HUES48 (cell line): ENCODE results near the gene FAM174B.

Source experiments
- H3K27ac ChIP-seq: one replicate; pipeline ENCODE4 v1.7.0; 2013; ENCODE audit warnings: low read depth, low read length, inconsistent platforms
- H3K27me3 ChIP-seq: 2 replicates; pipeline ENCODE4 v1.6.1; 2013; ENCODE audit warnings: mild to moderate bottlenecking, low read length; ENCODE audit not compliant: control insufficient read depth, insufficient read depth
- H3K36me3 ChIP-seq: 2 replicates; pipeline ENCODE4 v1.6.1; 2013; ENCODE audit warnings: low read length; ENCODE audit not compliant: control insufficient read depth, insufficient read depth
- H3K4me1 ChIP-seq: 2 replicates; pipeline ENCODE4 v1.6.1; 2013; ENCODE audit warnings: mild to moderate bottlenecking, low read length; ENCODE audit not compliant: control insufficient read depth, insufficient read depth
- H3K4me3 ChIP-seq: 2 replicates; pipeline ENCODE4 v1.5.1; 2013; ENCODE audit warnings: mild to moderate bottlenecking, low read depth, low read length
- H3K9ac ChIP-seq: 2 replicates; pipeline ENCODE4 v1.6.1; 2013; ENCODE audit warnings: mild to moderate bottlenecking, low read depth, low read length, moderate library complexity
- H3K9me3 ChIP-seq: 2 replicates; pipeline ENCODE4 v1.6.1; 2013; ENCODE audit warnings: low read length; ENCODE audit not compliant: control insufficient read depth, insufficient read depth

The FAM174B gene

GRCh38 chr15:92643849-92644815 is 11.4 kb downstream of the FAM174B start:
- H3K27ac ChIP-seq = peak overlapping the region; percentile 15
- peaks cover 47% of the 10 kb centered on the region for H3K4me1 ChIP-seq
- H3K27me3 ChIP-seq = no peaks in the 10 kb centered on the region
- H3K9ac ChIP-seq = no peak overlapping the region
- H3K36me3 ChIP-seq = no peaks in the 10 kb centered on the region
- H3K9me3 ChIP-seq = no peaks in the 10 kb centered on the region
- no peak overlapping the region for H3K4me3 ChIP-seq

- Histone ChIP-seq H3K27ac (no peak overlapping the region), H3K36me3 (no peaks in the 10 kb centered on the region), H3K4me1 (peaks cover 17% of the 10 kb centered on the region), H3K9me3 (no peaks in the 10 kb centered on the region), H3K27me3 (no peaks in the 10 kb centered on the region), H3K4me3 (no peak overlapping the region), H3K9ac (no peak overlapping the region)
These were observed 16.7 kb downstream of the FAM174B start for GRCh38 chr15:92638709-92639365.

- no peaks in the 10 kb centered on the region for H3K9me3 ChIP-seq
- no peak overlapping the region for H3K4me3 ChIP-seq
- no peak overlapping the region for H3K9ac ChIP-seq
- peaks cover 17% of the 10 kb centered on the region for H3K4me1 ChIP-seq
- no peaks in the 10 kb centered on the region for H3K27me3 ChIP-seq
- no peaks in the 10 kb centered on the region for H3K36me3 ChIP-seq
- H3K27ac ChIP-seq = peak overlapping the region; percentile 39
These were observed 17.3 kb downstream of the FAM174B start for GRCh38 chr15:92638291-92638708.

- no peaks in the 10 kb centered on the region for H3K9me3 ChIP-seq
- no peak overlapping the region for H3K4me3 ChIP-seq
- no peaks in the 10 kb centered on the region for H3K27me3 ChIP-seq
- no peaks in the 10 kb centered on the region for H3K36me3 ChIP-seq
- H3K27ac ChIP-seq = no peak overlapping the region
- peaks cover 17% of the 10 kb centered on the region for H3K4me1 ChIP-seq
- no peak overlapping the region for H3K9ac ChIP-seq
These were observed 17.9 kb downstream of the FAM174B start for GRCh38 chr15:92637626-92638025.

- H3K36me3 ChIP-seq = no peaks in the 10 kb centered on the region
- no peak overlapping the region for H3K9ac ChIP-seq
- H3K9me3 ChIP-seq = no peaks in the 10 kb centered on the region
- H3K27ac ChIP-seq = no peak overlapping the region
- H3K27me3 ChIP-seq = no peaks in the 10 kb centered on the region
- H3K4me1 ChIP-seq = peaks cover 17% of the 10 kb centered on the region
- H3K4me3 ChIP-seq = no peak overlapping the region
These were observed 18.6 kb downstream of the FAM174B start for GRCh38 chr15:92636908-92637481.

- no peaks in the 10 kb centered on the region for H3K9me3 ChIP-seq
- no peaks in the 10 kb centered on the region for H3K27me3 ChIP-seq
- H3K9ac ChIP-seq = no peak overlapping the region
- H3K36me3 ChIP-seq = no peaks in the 10 kb centered on the region
- H3K4me3 ChIP-seq = no peak overlapping the region
- peaks cover 17% of the 10 kb centered on the region for H3K4me1 ChIP-seq
- no peak overlapping the region for H3K27ac ChIP-seq
These were observed 19.1 kb downstream of the FAM174B start for GRCh38 chr15:92636401-92636907.

- Histone ChIP-seq H3K27me3 (no peaks in the 10 kb centered on the region), H3K9ac (no peak overlapping the region), H3K4me1 (peaks cover 17% of the 10 kb centered on the region), H3K36me3 (0 out of 2 replicates have a peak, but pooled peaks cover 6% of the 10 kb centered on the region), H3K9me3 (no peaks in the 10 kb centered on the region), H3K4me3 (no peak overlapping the region), H3K27ac (peak overlapping the region; percentile 28)
These were observed 20.8 kb downstream of the FAM174B start for GRCh38 chr15:92634671-92635201.

GRCh38 chr15:92634060-92634459 is 21.5 kb downstream of the FAM174B start:
- Histone ChIP-seq H3K4me3 (no peak overlapping the region), H3K36me3 (0 out of 2 replicates have a peak, but pooled peaks cover 6% of the 10 kb centered on the region), H3K27me3 (no peaks in the 10 kb centered on the region), H3K9ac (no peak overlapping the region), H3K9me3 (no peaks in the 10 kb centered on the region), H3K4me1 (peaks cover 17% of the 10 kb centered on the region), H3K27ac (no peak overlapping the region)

- H3K36me3 ChIP-seq = 0 out of 2 replicates have a peak, but pooled peaks cover 6% of the 10 kb centered on the region
- H3K9ac ChIP-seq = no peak overlapping the region
- no peak overlapping the region for H3K27ac ChIP-seq
- no peak overlapping the region for H3K4me3 ChIP-seq
- no peaks in the 10 kb centered on the region for H3K27me3 ChIP-seq
- peaks cover 17% of the 10 kb centered on the region for H3K4me1 ChIP-seq
- no peaks in the 10 kb centered on the region for H3K9me3 ChIP-seq
These were observed 22.2 kb downstream of the FAM174B start for GRCh38 chr15:92633418-92633817.

GRCh38 chr15:92633001-92633400 is 22.6 kb downstream of the FAM174B start:
- no peak overlapping the region for H3K27ac ChIP-seq
- no peak overlapping the region for H3K9ac ChIP-seq
- no peaks in the 10 kb centered on the region for H3K27me3 ChIP-seq
- H3K4me1 ChIP-seq = peaks cover 16% of the 10 kb centered on the region
- no peaks in the 10 kb centered on the region for H3K9me3 ChIP-seq
- H3K36me3 ChIP-seq = 0 out of 2 replicates have a peak, but pooled peaks cover 6% of the 10 kb centered on the region
- H3K4me3 ChIP-seq = no peak overlapping the region
